HepG2 (cell line): ENCODE results near the gene TBC1D22A.

Source experiments
- ATF6 ChIP-seq: sonication (generic); formaldehyde crosslinking; conservative IDR thresholded peaks from 2 replicates; pipeline ENCODE4 v1.4.0; 2020; ENCODE audit warnings: missing genetic modification reagents
- CTCF ChIP-seq: sonication (generic); formaldehyde crosslinking; IDR thresholded peaks from 2 replicates; pipeline ENCODE4 v1.5.0; 2020; ENCODE audit warnings: mild to moderate bottlenecking, missing genetic modification reagents, moderate library complexity
- JUN ChIP-seq: sonication (generic); formaldehyde crosslinking; IDR thresholded peaks from 2 replicates; pipeline ENCODE4 v1.4.0; 2020; ENCODE audit warnings: mild to moderate bottlenecking, missing genetic modification reagents
- RELA ChIP-seq: sonication (generic); formaldehyde crosslinking; IDR thresholded peaks from 2 replicates; pipeline ENCODE4 v1.4.0; 2020; ENCODE audit warnings: missing genetic modification reagents
- TARDBP ChIP-seq: sonication (generic); formaldehyde crosslinking; IDR thresholded peaks from 2 replicates; pipeline ENCODE4 v1.8.0; 2022; ENCODE audit warnings: mild to moderate bottlenecking, missing genetic modification reagents
- ZUFSP ChIP-seq: sonication (generic); formaldehyde crosslinking; IDR thresholded peaks from 2 replicates; pipeline ENCODE4 v1.9.0; 2021; ENCODE audit warnings: missing genetic modification reagents, mild to moderate bottlenecking, borderline replicate concordance
- ZZZ3 ChIP-seq: sonication (generic); formaldehyde crosslinking; IDR thresholded peaks from 2 replicates; pipeline ENCODE4 v1.4.0; 2020; ENCODE audit warnings: missing genetic modification reagents, mild to moderate bottlenecking, borderline replicate concordance
- TF ChIP-seq, protein P1 (sequence below): sonication (generic); formaldehyde crosslinking; IDR thresholded peaks from 2 replicates; pipeline ENCODE4 v1.4.0; 2020; ENCODE audit warnings: mild to moderate bottlenecking, missing genetic modification reagents
- TF ChIP-seq, protein P2 (sequence below): IDR thresholded peaks from 2 replicates; pipeline ENCODE4 v1.6.1; 2016; ENCODE audit warnings: missing compliant biosample characterization, missing genetic modification reagents, borderline replicate concordance

DNA sequence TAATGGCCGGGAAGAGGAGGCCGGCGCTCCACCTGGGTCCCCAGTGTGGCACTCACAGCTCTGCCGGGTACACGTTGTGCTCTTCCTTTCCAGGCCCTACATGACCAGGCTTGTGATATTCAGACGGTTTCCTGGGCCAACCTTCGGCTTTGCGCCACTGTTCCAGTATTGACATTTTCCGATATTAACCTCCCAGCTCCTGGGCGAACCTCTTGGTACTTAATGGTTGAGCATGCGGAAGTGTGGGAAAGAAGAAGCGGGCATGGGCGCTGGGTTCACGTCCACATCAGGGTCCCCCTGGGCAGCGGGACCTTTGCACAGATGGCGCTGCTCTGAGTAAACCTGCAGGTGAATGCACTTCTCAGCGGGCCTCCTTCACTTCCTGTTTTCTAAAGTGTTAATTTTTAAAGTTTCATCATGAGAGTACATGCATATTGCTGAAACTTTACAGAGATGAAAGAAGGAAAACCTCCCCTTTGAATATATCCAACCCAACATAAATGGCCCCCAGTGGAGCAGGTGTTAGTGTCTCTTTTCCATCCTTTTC lies 286.7 kb downstream of the TBC1D22A start:
- TF ChIP-seq ATF6 (CRISPR knock-in tag): no peak
- TF ChIP-seq ZUFSP: no peak
- TF ChIP-seq, protein P1, sequence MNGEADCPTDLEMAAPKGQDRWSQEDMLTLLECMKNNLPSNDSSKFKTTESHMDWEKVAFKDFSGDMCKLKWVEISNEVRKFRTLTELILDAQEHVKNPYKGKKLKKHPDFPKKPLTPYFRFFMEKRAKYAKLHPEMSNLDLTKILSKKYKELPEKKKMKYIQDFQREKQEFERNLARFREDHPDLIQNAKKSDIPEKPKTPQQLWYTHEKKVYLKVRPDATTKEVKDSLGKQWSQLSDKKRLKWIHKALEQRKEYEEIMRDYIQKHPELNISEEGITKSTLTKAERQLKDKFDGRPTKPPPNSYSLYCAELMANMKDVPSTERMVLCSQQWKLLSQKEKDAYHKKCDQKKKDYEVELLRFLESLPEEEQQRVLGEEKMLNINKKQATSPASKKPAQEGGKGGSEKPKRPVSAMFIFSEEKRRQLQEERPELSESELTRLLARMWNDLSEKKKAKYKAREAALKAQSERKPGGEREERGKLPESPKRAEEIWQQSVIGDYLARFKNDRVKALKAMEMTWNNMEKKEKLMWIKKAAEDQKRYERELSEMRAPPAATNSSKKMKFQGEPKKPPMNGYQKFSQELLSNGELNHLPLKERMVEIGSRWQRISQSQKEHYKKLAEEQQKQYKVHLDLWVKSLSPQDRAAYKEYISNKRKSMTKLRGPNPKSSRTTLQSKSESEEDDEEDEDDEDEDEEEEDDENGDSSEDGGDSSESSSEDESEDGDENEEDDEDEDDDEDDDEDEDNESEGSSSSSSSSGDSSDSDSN (CRISPR knock-in tag): no peak
- TF ChIP-seq CTCF: no peak
- no peak for TF ChIP-seq ZZZ3
- TF ChIP-seq, protein P2, sequence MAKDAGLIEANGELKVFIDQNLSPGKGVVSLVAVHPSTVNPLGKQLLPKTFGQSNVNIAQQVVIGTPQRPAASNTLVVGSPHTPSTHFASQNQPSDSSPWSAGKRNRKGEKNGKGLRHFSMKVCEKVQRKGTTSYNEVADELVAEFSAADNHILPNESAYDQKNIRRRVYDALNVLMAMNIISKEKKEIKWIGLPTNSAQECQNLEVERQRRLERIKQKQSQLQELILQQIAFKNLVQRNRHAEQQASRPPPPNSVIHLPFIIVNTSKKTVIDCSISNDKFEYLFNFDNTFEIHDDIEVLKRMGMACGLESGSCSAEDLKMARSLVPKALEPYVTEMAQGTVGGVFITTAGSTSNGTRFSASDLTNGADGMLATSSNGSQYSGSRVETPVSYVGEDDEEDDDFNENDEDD (CRISPR knock-in tag): no peak
- no peak for TF ChIP-seq TARDBP (CRISPR knock-in tag)
- TF ChIP-seq RELA: no peak
- TF ChIP-seq JUN (CRISPR knock-in tag): no peak
